HepG2 (cell line): ENCODE results near the gene ARL16. TPM values are rescaled to one million over a fixed set of nuclear protein-coding genes. Genes with fewer than 3 reads are reported as not detected.

Source experiments
- ATAC-seq: fragments of 200-7000 bp; cut with Tn5 transposase; 3 replicates; pipeline ENCODE4 v1.9.1; 2020; ENCODE audit warnings: mild to moderate bottlenecking, moderate library complexity
- BruUV-seq: library from RNA; stranded (reverse); fragments of 400-500 nt; replicated peaks from 2 replicates; lab custom pipeline; 2021; lab: Mats Ljungman, UMichigan
- CTCF ChIA-PET: fragments of 300-600 bp; formaldehyde crosslinking; extraction: SDS; loops from one replicate; lab custom pipeline; 2021; ENCODE audit warnings: low total read pairs, inconsistent platforms, low intra/inter-chr PET ratio; lab: Yijun Ruan, JAX
- POLR2A ChIA-PET: fragments of 350-600 bp; sonication (Branson Sonifier 250); formaldehyde crosslinking; loops from one replicate; lab custom pipeline; 2020; ENCODE audit warnings: antibody characterized with exemption, inconsistent platforms; lab: Yijun Ruan, JAX
- DNase-seq: peaks from one replicate; pipeline ENCODE4 v3.0.0-alpha.2; 2015; ENCODE audit warnings: low spot score
- FAIRE-seq: peaks from 3 replicates; lab custom pipeline; 2011; peaks lifted over from hg19 to GRCh38; lab: Jason Lieb, UNC
- H2AFZ ChIP-seq: one replicate; pipeline ENCODE4 v1.6.1; 2011; ENCODE audit warnings: low read length, inconsistent platforms
- H3K27ac ChIP-seq: fragments of 300-600 bp; 3 replicates; pipeline ENCODE4 v1.8.0; 2011; ENCODE audit warnings: mixed run types, mild to moderate bottlenecking, mixed read lengths, low read length, inconsistent platforms; ENCODE audit not compliant: insufficient read depth; ENCODE audit errors: extremely low read length
- H3K27me3 ChIP-seq, 2 experiments: fragments of 200-600 bp in 1 of 2; 2 replicates in 1 of 2; 3 replicates in 1 of 2; pipeline versions ENCODE4 v1.6.0 to v1.8.0; 2011; ENCODE audit warnings: low read length in 2 of 2, mild to moderate bottlenecking in 2 of 2, moderate library complexity in 2 of 2, inconsistent platforms in 1 of 2; ENCODE audit not compliant: insufficient read depth in 2 of 2, control insufficient read depth in 1 of 2
- H3K36me3 ChIP-seq, 2 experiments: fragments of 200-600 bp in 1 of 2; replicated peaks in 1 of 2; 2 replicates in 1 of 2; 3 replicates in 1 of 2; pipeline versions ENCODE4 v1.5.1 to v1.8.0; 2011; ENCODE audit warnings: low read length in 2 of 2, inconsistent platforms in 1 of 2; ENCODE audit not compliant: insufficient read depth in 2 of 2, control insufficient read depth in 1 of 2
- H3K4me1 ChIP-seq: 2 replicates; pipeline ENCODE4 v1.5.1; 2012; ENCODE audit warnings: low read length, inconsistent platforms; ENCODE audit not compliant: insufficient read depth
- H3K4me2 ChIP-seq: 2 replicates; pipeline ENCODE4 v1.6.0; 2011; ENCODE audit warnings: low read depth, low read length, inconsistent platforms
- H3K4me3 ChIP-seq, 3 experiments: fragments of 200-600 bp in 1 of 3; sonication (generic), shearing (Covaris generic) in 1 of 3; replicated peaks in 1 of 3; 2 replicates each; pipeline ENCODE4 v1.5.1; 2011 to 2016; ENCODE audit warnings: low read length in 3 of 3, inconsistent platforms in 2 of 3, low read depth in 2 of 3, mild to moderate bottlenecking in 2 of 3, control low read depth in 1 of 3, mixed read lengths in 1 of 3; ENCODE audit not compliant: insufficient read depth in 1 of 3
- H3K79me2 ChIP-seq: one replicate; pipeline ENCODE4 v1.6.1; 2011; ENCODE audit warnings: low read length, inconsistent platforms; ENCODE audit not compliant: insufficient read depth
- H3K9ac ChIP-seq: 2 replicates; pipeline ENCODE4 v1.6.0; 2011; ENCODE audit warnings: mild to moderate bottlenecking, low read depth, low read length, inconsistent platforms; ENCODE audit not compliant: insufficient read depth
- H3K9me3 ChIP-seq: 2 replicates; pipeline ENCODE4 v1.5.1; 2012; ENCODE audit warnings: mild to moderate bottlenecking, low read length
- H4K20me1 ChIP-seq: 2 replicates; pipeline ENCODE4 v1.6.0; 2011; ENCODE audit warnings: inconsistent platforms, mild to moderate bottlenecking, low read length, moderate library complexity; ENCODE audit not compliant: insufficient read depth
- AGO2 ChIP-seq: fragments of 200-400 bp; formaldehyde crosslinking; optimal IDR thresholded peaks from 2 replicates; pipeline ENCODE3; 2017; ENCODE audit warnings: mild to moderate bottlenecking, low read depth, low read length, moderate library complexity
- AKNA ChIP-seq: sonication (generic); formaldehyde crosslinking; IDR thresholded peaks from 2 replicates; pipeline ENCODE4 v1.4.0; 2020; ENCODE audit warnings: missing genetic modification reagents, borderline replicate concordance
- KAT8 ChIP-seq: IDR thresholded peaks from 2 replicates; pipeline ENCODE4 v1.6.1; 2016; ENCODE audit warnings: missing genetic modification reagents, missing compliant biosample characterization
- MIER2 ChIP-seq: IDR thresholded peaks from 2 replicates; pipeline ENCODE4 v1.6.1; 2016; ENCODE audit warnings: missing biosample characterization, missing genetic modification reagents
- NFYC ChIP-seq: IDR thresholded peaks from 2 replicates; pipeline ENCODE4 v1.6.1; 2016; ENCODE audit warnings: missing genetic modification reagents, missing compliant biosample characterization
- POLR2A ChIP-seq, 2 experiments: IDR thresholded peaks; 2 replicates each; pipeline ENCODE4 v1.6.1; 2011; ENCODE audit warnings: low read depth in 2 of 2, low read length in 2 of 2, mild to moderate bottlenecking in 1 of 2, moderate library complexity in 1 of 2; ENCODE audit not compliant: insufficient read depth in 1 of 2
- RBFOX2 ChIP-seq: fragments of 200-400 bp; formaldehyde crosslinking; IDR thresholded peaks from 2 replicates; pipeline ENCODE4 v1.6.1; 2017; ENCODE audit warnings: low read depth, mild to moderate bottlenecking, low read length
- SIN3A ChIP-seq: IDR thresholded peaks from 2 replicates; pipeline ENCODE4 v1.6.1; 2011; ENCODE audit warnings: low read depth, mild to moderate bottlenecking, control low read depth, low read length, borderline replicate concordance
- TBX2 ChIP-seq: sonication (generic); formaldehyde crosslinking; IDR thresholded peaks from 2 replicates; pipeline ENCODE4 v1.5.0; 2020; ENCODE audit warnings: missing genetic modification reagents, mild to moderate bottlenecking, borderline replicate concordance
- ZBTB7A ChIP-seq: sonication (generic); formaldehyde crosslinking; IDR thresholded peaks from 2 replicates; pipeline ENCODE4 v1.8.0; 2022; ENCODE audit warnings: mild to moderate bottlenecking, missing genetic modification reagents
- ZC3H13 ChIP-seq: sonication (generic); formaldehyde crosslinking; IDR thresholded peaks from 2 replicates; pipeline ENCODE4 v1.8.1; 2023; ENCODE audit warnings: mild to moderate bottlenecking, missing genetic modification reagents, moderate library complexity
- ZNF207 ChIP-seq: fragments of 450-650 bp; IDR thresholded peaks from 2 replicates; pipeline ENCODE4 v1.6.1; 2016; ENCODE audit warnings: antibody characterized with exemption, borderline replicate concordance
- ZNF431 ChIP-seq: sonication (generic); formaldehyde crosslinking; IDR thresholded peaks from 2 replicates; pipeline ENCODE4 v1.9.0; 2022; ENCODE audit warnings: missing genetic modification reagents, low read depth, mild to moderate bottlenecking, borderline replicate concordance
- ZNF451 ChIP-seq: sonication (generic); formaldehyde crosslinking; IDR thresholded peaks from 2 replicates; pipeline ENCODE4 v1.5.0; 2020; ENCODE audit warnings: mild to moderate bottlenecking, missing genetic modification reagents
- ZNF468 ChIP-seq: sonication (generic); formaldehyde crosslinking; IDR thresholded peaks from 2 replicates; pipeline ENCODE4 v1.8.0; 2022; ENCODE audit warnings: mild to moderate bottlenecking, moderate library complexity, missing genetic modification reagents
- ZNF589 ChIP-seq: sonication (generic); formaldehyde crosslinking; conservative IDR thresholded peaks from 2 replicates; pipeline ENCODE4 v1.8.0; 2022; ENCODE audit warnings: mild to moderate bottlenecking, moderate library complexity, missing genetic modification reagents
- ZNF841 ChIP-seq: sonication (generic); formaldehyde crosslinking; IDR thresholded peaks from 2 replicates; pipeline ENCODE4 v1.8.1; 2023; ENCODE audit warnings: missing genetic modification reagents, borderline replicate concordance
- WGBS: methylation state at CpG from one replicate; pipeline ENCODE4 v1.1.6; 2017; ENCODE audit warnings: low lambda C conversion rate; 5-methylcytosine and 5-hydroxymethylcytosine counted together
- in situ Hi-C: cut with HindIII; loops from 2 replicates; pipeline ENCODE4 v1.10.0; 2017; ENCODE audit warnings: low pct_unique_long_range_greater_than_20kb; ENCODE audit not compliant: extremely low pct_ligation_motif_present
- intact Hi-C: fragments of 100-400 bp; cut with micrococcal nuclease; formaldehyde crosslinking; loops from one replicate; pipeline ENCODE4 v1.10.0; 2022; ENCODE audit not compliant: unreplicated experiment
- polyA plus RNA-seq, 8 experiments: library from polyadenylated mRNA; depleted of rRNA in 3 of 8; stranded (reverse) in 7 of 8; unstranded in 1 of 8; fragments of >200 nt; fragmentation: Illumina TruSeq in 4 of 8; extraction: Trizol in 4 of 8; gene quantifications; 2 replicates each; pipeline versions ENCODE4 v1.2.1 to v1.2.3, GENCODE V29; 2011 to 2016; ENCODE audit warnings: low read depth in 4 of 8, missing spikeins in 1 of 8, mixed read lengths in 1 of 8; ENCODE audit not compliant: insufficient read depth in 1 of 8
- total RNA-seq, 5 experiments: library from RNA; depleted of rRNA; stranded (reverse); fragments of >200 nt; fragmentation: Illumina TruSeq; extraction: Trizol; gene quantifications; 2 replicates each; pipeline ENCODE4 v1.2.3, GENCODE V29; 2016; ENCODE audit warnings: low read depth in 1 of 5

ARL16 gene
- total and polyA plus RNA-seq, 2 of the 13 experiments (the other 11 are each of a cell fraction or from before 2014, with no cell fraction given), result 20.8 to 30.8 TPM

GRCh38 chr17:81695801-81696200 lies 12.2 kb upstream of the ARL16 start:
- DNase-seq, result no peak
- BruUV-seq, result no TSS peak
- Histone ChIP-seq H3K27ac (no peak overlapping the region), H3K79me2 (peaks cover 13% of the 10 kb centered on the region), H3K36me3 (peaks cover 58 to 75% of the 10 kb centered on the region in 2 experiments), H3K9ac (no peak overlapping the region), H2AFZ (no peak overlapping the region), H3K4me3 (no peak overlapping the region), H3K27me3 (no peaks in the 10 kb centered on the region; a peak in 1 of 5 replicates), H3K9me3 (no peaks in the 10 kb centered on the region), H3K4me1 (peaks cover 3% of the 10 kb centered on the region), H3K4me2 (no peak overlapping the region), H4K20me1 (peaks cover 3% of the 10 kb centered on the region)
- in situ Hi-C loops (no loop called here), intact Hi-C loops (no loop called here)
- WGBS, result 96% methylated on average over 20 of the region's 22 CpGs
- no peak for FAIRE-seq
- TF ChIP-seq NFYC (no peak), ZNF468 (CRISPR knock-in tag) (no peak), RBFOX2 (peak; percentile 48), AGO2 (peak; percentile 67), AKNA (CRISPR knock-in tag) (no peak), ZNF207 (no peak), TBX2 (CRISPR knock-in tag) (no peak), ZNF451 (CRISPR knock-in tag) (peak; percentile 47; the same call in 1 of the 2 replicates), ZNF431 (CRISPR knock-in tag) (no peak), KAT8 (CRISPR knock-in tag) (no peak), MIER2 (CRISPR knock-in tag) (no peak), SIN3A (no peak), ZC3H13 (peak; percentile 48; the same call in 1 of the 2 replicates), ZBTB7A (no peak), POLR2A (IDR thresholded peaks at IDR 0.05; ENCODE audit: insufficient read depth in 1 of 2, low read depth in 2 of 2, low read length in 2 of 2) (0 out of 4 replicates have a peak, but pooled peaks of 1 of the 2 experiments have one; percentile 39), ZNF589 (0 out of 2 replicates have a peak, but pooled peaks have one; percentile 25), ZNF841 (CRISPR knock-in tag) (no peak)
- POLR2A ChIA-PET, result interaction anchor here (1.3 to 2.1 kb wide), 2 partner anchors 12 to 18 kb away, joined by 5 to 16 read pairs; partner anchors contain the start of genes ARL16 and HGS
- CTCF ChIA-PET, result no interaction called here
- peak; percentile 3; the same call in 2 of the 3 replicates for ATAC-seq
